Gastrocnemius medialis (tissue), 4 donors: ENCODE measurements around the gene PIH1D1.

Source experiments
- CTCF ChIP-seq, 5 experiments: fragments of 450-650 bp in 3 of 5; fragments of 200-600 bp in 2 of 5; sonication (generic) in 2 of 5; IDR thresholded peaks in 4 of 5; conservative IDR thresholded peaks in 1 of 5; 1 replicate in 4 of 5; 2 replicates in 1 of 5; pipeline ENCODE4 v1.5.1; 2016 to 2019; ENCODE audit warnings: antibody characterized with exemption in 5 of 5, mild to moderate bottlenecking in 3 of 5, moderate library complexity in 3 of 5
- POLR2A ChIP-seq, 2 donors: fragments of 450-650 bp; IDR thresholded peaks; one replicate each; pipeline ENCODE4 v1.6.1; 2017; ENCODE audit warnings: antibody characterized with exemption in 2 of 2, mild to moderate bottlenecking in 2 of 2, moderate library complexity in 2 of 2

GRCh38 chr19:49486710-49487276 lies 35.2 kb upstream of the PIH1D1 start:
- TF ChIP-seq POLR2A (IDR thresholded peaks at IDR 0.05) (no peak), CTCF (IDR thresholded peaks at IDR 0.05 in 4 of 5, conservative IDR thresholded peaks at IDR 0.05 in 1 of 5) (no peak)
